HepG2 (cell line): ENCODE results near the gene CERT1. TPM values are rescaled to one million over a fixed set of nuclear protein-coding genes. Genes with fewer than 3 reads are reported as not detected.

ENCODE experiments used
- EED ChIP-seq: sonication (generic); formaldehyde crosslinking; IDR thresholded peaks from 2 replicates; pipeline ENCODE4 v1.5.0; 2020; ENCODE audit warnings: mild to moderate bottlenecking, missing genetic modification reagents
- HMGA1 ChIP-seq: sonication (generic); formaldehyde crosslinking; conservative IDR thresholded peaks from 2 replicates; pipeline ENCODE4 v1.4.0; 2020; ENCODE audit warnings: missing genetic modification reagents
- KAT7 ChIP-seq: IDR thresholded peaks from 2 replicates; pipeline ENCODE4 v1.6.1; 2018; ENCODE audit warnings: borderline replicate concordance, missing compliant biosample characterization
- KDM5B ChIP-seq: sonication (generic); formaldehyde crosslinking; IDR thresholded peaks from 2 replicates; pipeline ENCODE4 v1.4.0; 2020; ENCODE audit warnings: missing genetic modification reagents, mild to moderate bottlenecking, borderline replicate concordance
- MBD4 ChIP-seq: IDR thresholded peaks from 2 replicates; pipeline ENCODE4 v1.6.1; 2012; ENCODE audit warnings: low read length, inconsistent platforms, borderline replicate concordance
- MED1 ChIP-seq: sonication (generic); formaldehyde crosslinking; IDR thresholded peaks from 2 replicates; pipeline ENCODE4 v1.4.0; 2020; ENCODE audit warnings: missing genetic modification reagents
- MXD4 ChIP-seq: IDR thresholded peaks from 2 replicates; pipeline ENCODE4 v1.6.1; 2016; ENCODE audit warnings: mild to moderate bottlenecking, missing biosample characterization, missing genetic modification reagents
- PAWR ChIP-seq: sonication (generic); formaldehyde crosslinking; IDR thresholded peaks from 2 replicates; pipeline ENCODE4 v1.4.0; 2020; ENCODE audit warnings: missing genetic modification reagents, mild to moderate bottlenecking, borderline replicate concordance
- PRDM10 ChIP-seq: sonication (generic); formaldehyde crosslinking; IDR thresholded peaks from 2 replicates; pipeline ENCODE4 v1.4.0; 2020; ENCODE audit warnings: low read depth, missing genetic modification reagents
- RFX3 ChIP-seq: IDR thresholded peaks from 2 replicates; pipeline ENCODE4 v1.6.1; 2016; ENCODE audit warnings: missing biosample characterization, missing genetic modification reagents
- SCMH1 ChIP-seq: sonication (generic); formaldehyde crosslinking; IDR thresholded peaks from 2 replicates; pipeline ENCODE4 v1.9.0; 2021; ENCODE audit warnings: missing genetic modification reagents, mild to moderate bottlenecking, borderline replicate concordance
- TEAD3 ChIP-seq: optimal IDR thresholded peaks from 2 replicates; pipeline ENCODE3; 2016; ENCODE audit warnings: borderline replicate concordance
- ZBTB1 ChIP-seq: sonication (generic); formaldehyde crosslinking; IDR thresholded peaks from 2 replicates; pipeline ENCODE4 v1.4.0; 2020; ENCODE audit warnings: missing genetic modification reagents, borderline replicate concordance
- ZBTB38 ChIP-seq: sonication (generic); formaldehyde crosslinking; IDR thresholded peaks from 2 replicates; pipeline ENCODE4 v1.5.1; 2020; ENCODE audit warnings: mild to moderate bottlenecking, missing genetic modification reagents
- ZC3H4 ChIP-seq: sonication (generic); formaldehyde crosslinking; IDR thresholded peaks from 2 replicates; pipeline ENCODE4 v1.4.0; 2020; ENCODE audit warnings: missing genetic modification reagents, borderline replicate concordance
- ZFP82 ChIP-seq: sonication (generic); formaldehyde crosslinking; IDR thresholded peaks from 2 replicates; pipeline ENCODE4 v1.5.1; 2020; ENCODE audit warnings: mild to moderate bottlenecking, missing genetic modification reagents, borderline replicate concordance
- ZFP90 ChIP-seq: sonication (generic); formaldehyde crosslinking; IDR thresholded peaks from 2 replicates; pipeline ENCODE4 v1.8.0; 2022; ENCODE audit warnings: missing genetic modification reagents, mild to moderate bottlenecking, inconsistent platforms, borderline replicate concordance
- ZKSCAN5 ChIP-seq: sonication (generic); formaldehyde crosslinking; IDR thresholded peaks from 2 replicates; pipeline ENCODE4 v1.5.1; 2020; ENCODE audit warnings: mild to moderate bottlenecking, missing genetic modification reagents
- ZMYM3 ChIP-seq: sonication (generic); formaldehyde crosslinking; IDR thresholded peaks from 2 replicates; pipeline ENCODE4 v1.5.1; 2020; ENCODE audit warnings: mild to moderate bottlenecking, missing genetic modification reagents
- ZNF124 ChIP-seq: sonication (generic); formaldehyde crosslinking; IDR thresholded peaks from 2 replicates; pipeline ENCODE4 v1.4.0; 2020; ENCODE audit warnings: missing genetic modification reagents
- ZNF44 ChIP-seq: sonication (generic); formaldehyde crosslinking; IDR thresholded peaks from 2 replicates; pipeline ENCODE4 v1.5.1; 2020; ENCODE audit warnings: mild to moderate bottlenecking, missing genetic modification reagents
- ZNF441 ChIP-seq: sonication (generic); formaldehyde crosslinking; IDR thresholded peaks from 2 replicates; pipeline ENCODE4 v1.7.0; 2021; ENCODE audit warnings: missing genetic modification reagents, borderline replicate concordance
- ZNF550 ChIP-seq: sonication (generic); formaldehyde crosslinking; IDR thresholded peaks from 2 replicates; pipeline ENCODE4 v1.4.0; 2020; ENCODE audit warnings: mild to moderate bottlenecking, missing genetic modification reagents, borderline replicate concordance
- ZNF766 ChIP-seq: sonication (generic); formaldehyde crosslinking; IDR thresholded peaks from 2 replicates; pipeline ENCODE4 v1.5.0; 2020; ENCODE audit warnings: missing genetic modification reagents, borderline replicate concordance
- ZNF772 ChIP-seq: sonication (generic); formaldehyde crosslinking; IDR thresholded peaks from 2 replicates; pipeline ENCODE4 v1.5.0; 2020; ENCODE audit warnings: mild to moderate bottlenecking, missing genetic modification reagents
- ZNF792 ChIP-seq: IDR thresholded peaks from 2 replicates; pipeline ENCODE4 v1.6.1; 2016
- ZSCAN9 ChIP-seq: IDR thresholded peaks from 2 replicates; pipeline ENCODE4 v1.6.1; 2016; ENCODE audit warnings: borderline replicate concordance
- polyA plus RNA-seq, 8 experiments: library from polyadenylated mRNA; depleted of rRNA in 3 of 8; stranded (reverse) in 7 of 8; unstranded in 1 of 8; fragments of >200 nt; fragmentation: Illumina TruSeq in 4 of 8; extraction: Trizol in 4 of 8; gene quantifications; 2 replicates each; pipeline versions ENCODE4 v1.2.1 to v1.2.3, GENCODE V29; 2011 to 2016; ENCODE audit warnings: low read depth in 4 of 8, missing spikeins in 1 of 8, mixed read lengths in 1 of 8; ENCODE audit not compliant: insufficient read depth in 1 of 8
- total RNA-seq, 5 experiments: library from RNA; depleted of rRNA; stranded (reverse); fragments of >200 nt; fragmentation: Illumina TruSeq; extraction: Trizol; gene quantifications; 2 replicates each; pipeline ENCODE4 v1.2.3, GENCODE V29; 2016; ENCODE audit warnings: low read depth in 1 of 5
- TF ChIP-seq, protein P1 (sequence below): IDR thresholded peaks from 2 replicates; pipeline ENCODE4 v1.6.1; 2012; ENCODE audit warnings: low read depth, low read length, improper control_type of control experiment

The CERT1 gene
- total and polyA plus RNA-seq, 2 of the 13 experiments (the other 11 are each of a cell fraction or from before 2014, with no cell fraction given) = 8.2 to 12.7 TPM

- TF ChIP-seq ZFP82 (CRISPR knock-in tag) (no peak), ZNF792 (CRISPR knock-in tag) (peak; percentile 97), MED1 (peak; percentile 82), SCMH1 (CRISPR knock-in tag) (no peak), MXD4 (CRISPR knock-in tag) (peak; percentile 51), KAT7 (peak; percentile 30; the same call in 1 of the 2 replicates), ZC3H4 (CRISPR knock-in tag) (no peak), ZMYM3 (CRISPR knock-in tag) (peak; percentile 22; the same call in 1 of the 2 replicates), ZNF124 (peak; percentile 59; the same call in 1 of the 2 replicates), ZNF550 (CRISPR knock-in tag) (no peak), MBD4 (no peak), HMGA1 (no peak), ZBTB1 (no peak), ZKSCAN5 (CRISPR knock-in tag) (no peak), EED (no peak), ZNF772 (CRISPR knock-in tag) (0 out of 2 replicates have a peak, but pooled peaks have one; percentile 35), PAWR (CRISPR knock-in tag) (no peak), PRDM10 (CRISPR knock-in tag) (peak; percentile 97), ZBTB38 (CRISPR knock-in tag) (peak; percentile 75; the same call in 1 of the 2 replicates), TEAD3 (CRISPR knock-in tag) (no peak), ZNF44 (CRISPR knock-in tag) (no peak), ZNF441 (CRISPR knock-in tag) (peak; percentile 58; the same call in 1 of the 2 replicates), KDM5B (peak; percentile 54; the same call in 1 of the 2 replicates), ZSCAN9 (CRISPR knock-in tag) (peak; percentile 49), ZFP90 (CRISPR knock-in tag) (peak; percentile 73), RFX3 (CRISPR knock-in tag) (peak; percentile 96), ZNF766 (peak; percentile 17; the same call in 1 of the 2 replicates)
- TF ChIP-seq, protein P1, sequence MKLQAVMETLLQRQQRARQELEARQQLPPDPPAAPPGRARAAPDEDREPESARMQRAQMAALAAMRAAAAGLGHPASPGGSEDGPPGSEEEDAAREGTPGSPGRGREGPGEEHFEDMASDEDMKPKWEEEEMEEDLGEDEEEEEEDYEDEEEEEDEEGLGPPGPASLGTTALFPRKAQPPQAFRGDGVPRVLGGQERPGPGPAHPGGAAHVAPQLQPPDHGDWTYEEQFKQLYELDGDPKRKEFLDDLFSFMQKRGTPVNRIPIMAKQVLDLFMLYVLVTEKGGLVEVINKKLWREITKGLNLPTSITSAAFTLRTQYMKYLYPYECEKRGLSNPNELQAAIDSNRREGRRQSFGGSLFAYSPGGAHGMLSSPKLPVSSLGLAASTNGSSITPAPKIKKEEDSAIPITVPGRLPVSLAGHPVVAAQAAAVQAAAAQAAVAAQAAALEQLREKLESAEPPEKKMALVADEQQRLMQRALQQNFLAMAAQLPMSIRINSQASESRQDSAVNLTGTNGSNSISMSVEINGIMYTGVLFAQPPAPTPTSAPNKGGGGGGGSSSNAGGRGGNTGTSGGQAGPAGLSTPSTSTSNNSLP = peak; percentile 61; the same call in 1 of the 2 replicates
Observed at GRCh38 chr5:75336615-75337336, 174.7 kb downstream of the CERT1 start, which contains the start of gene HMGCR (continued).
